H1 (cell line): ENCODE results near the gene SOX8. TPM values are rescaled to one million over a fixed set of nuclear protein-coding genes. Genes with fewer than 3 reads are reported as not detected.

Experiments used
- CTCF ChIA-PET: fragments of 300-600 bp; sonication (Branson Sonifier 250); formaldehyde crosslinking; loops from one replicate; lab custom pipeline; 2021; ENCODE audit not compliant: partially characterized antibody; lab: Charles Lee
- POLR2A ChIA-PET: fragments of 300-600 bp; sonication (Branson Sonifier 250); formaldehyde crosslinking; loops from one replicate; lab custom pipeline; 2021; ENCODE audit warnings: inconsistent platforms; ENCODE audit not compliant: partially characterized antibody; lab: Charles Lee
- DNase-seq, 2 experiments: peaks; one replicate each; pipeline versions ENCODE4 v3.0.0 to v3.0.0-alpha.2; 2010 to 2022; ENCODE audit warnings: low spot score in 2 of 2, low read depth in 1 of 2, mixed read lengths in 1 of 2
- FAIRE-seq: peaks from 2 replicates; lab custom pipeline; 2011; peaks lifted over from hg19 to GRCh38; lab: Jason Lieb, UNC
- H2AFZ ChIP-seq: 2 replicates; pipeline ENCODE4 v1.8.1; 2012; ENCODE audit warnings: low read length, inconsistent platforms
- H2AK5ac ChIP-seq: 2 replicates; pipeline ENCODE4 v1.6.1; 2013; ENCODE audit warnings: low read depth, low read length
- H2BK120ac ChIP-seq: replicated peaks from 2 replicates; pipeline ENCODE3; 2013; ENCODE audit warnings: low read depth, low read length, inconsistent platforms
- H2BK12ac ChIP-seq: 2 replicates; pipeline ENCODE4 v1.6.1; 2013; ENCODE audit warnings: low read depth, low read length
- H2BK15ac ChIP-seq: 2 replicates; pipeline ENCODE4 v1.6.1; 2013; ENCODE audit warnings: low read length
- H2BK20ac ChIP-seq: 2 replicates; pipeline ENCODE4 v1.6.1; 2013; ENCODE audit warnings: low read length
- H2BK5ac ChIP-seq: 2 replicates; pipeline ENCODE4 v1.6.1; 2013; ENCODE audit warnings: low read depth, low read length
- H3K14ac ChIP-seq: 2 replicates; pipeline ENCODE4 v1.6.1; 2013; ENCODE audit warnings: inconsistent platforms; ENCODE audit not compliant: insufficient read length
- H3K18ac ChIP-seq: 2 replicates; pipeline ENCODE4 v1.6.1; 2013; ENCODE audit warnings: low read length; ENCODE audit errors: extremely low read depth
- H3K23ac ChIP-seq: 2 replicates; pipeline ENCODE4 v1.6.1; 2013; ENCODE audit warnings: inconsistent platforms; ENCODE audit not compliant: insufficient read length
- H3K23me2 ChIP-seq: 2 replicates; pipeline ENCODE4 v1.6.1; 2013; ENCODE audit warnings: low read depth, low read length
- H3K27ac ChIP-seq: 2 replicates; pipeline ENCODE4 v1.6.1; 2011; ENCODE audit warnings: low read depth, low read length, inconsistent platforms
- H3K27me3 ChIP-seq, 4 experiments: replicated peaks in 1 of 4; 1 replicate in 1 of 4; 2 replicates in 3 of 4; pipeline versions ENCODE4 v1.6.1 to v1.8.1; 2011 to 2013; ENCODE audit warnings: low read length in 3 of 4, mild to moderate bottlenecking in 3 of 4, inconsistent platforms in 2 of 4, mixed read lengths in 2 of 4, moderate library complexity in 1 of 4; ENCODE audit not compliant: control insufficient read depth in 3 of 4, insufficient read depth in 3 of 4; ENCODE audit errors: extremely low read depth in 1 of 4
- H3K36me3 ChIP-seq, 4 experiments: 2 replicates each; pipeline versions ENCODE4 v1.6.1 to v1.8.1; 2011 to 2013; ENCODE audit warnings: mild to moderate bottlenecking in 4 of 4, low read length in 3 of 4, moderate library complexity in 2 of 4, control low read depth in 1 of 4, inconsistent platforms in 1 of 4; ENCODE audit not compliant: insufficient read depth in 4 of 4, control insufficient read depth in 2 of 4
- H3K4ac ChIP-seq: replicated peaks from 2 replicates; pipeline ENCODE3; 2013; ENCODE audit warnings: low read length, low read depth, mixed read lengths, inconsistent platforms; ENCODE audit not compliant: insufficient read length
- H3K4me1 ChIP-seq, 4 experiments: replicated peaks in 1 of 4; 1 replicate in 1 of 4; 2 replicates in 3 of 4; pipeline versions ENCODE4 v1.6.1 to v1.8.1; 2011 to 2013; ENCODE audit warnings: low read length in 3 of 4, inconsistent platforms in 2 of 4, mixed read lengths in 1 of 4; ENCODE audit not compliant: insufficient read depth in 4 of 4, control insufficient read depth in 3 of 4
- H3K4me2 ChIP-seq, 2 experiments: 2 replicates each; pipeline versions ENCODE4 v1.6.1 to v1.8.1; 2011 to 2013; ENCODE audit warnings: low read depth in 2 of 2, low read length in 2 of 2, control low read depth in 1 of 2, inconsistent platforms in 1 of 2, mild to moderate bottlenecking in 1 of 2; ENCODE audit not compliant: insufficient read depth in 1 of 2
- H3K4me3 ChIP-seq, 4 experiments: fragments of 200-600, 300-600 bp in 1 of 4; sonication (generic), shearing (Covaris generic), sonication (Bioruptor Twin) in 1 of 4; 2 replicates each; pipeline versions ENCODE4 v1.5.1 to v1.8.1; 2011 to 2016; ENCODE audit warnings: low read length in 4 of 4, low read depth in 3 of 4, control low read depth in 2 of 4, inconsistent platforms in 2 of 4, mild to moderate bottlenecking in 2 of 4, mixed read lengths in 1 of 4, moderate library complexity in 1 of 4; ENCODE audit not compliant: insufficient read depth in 2 of 4; ENCODE audit errors: extremely low read depth in 1 of 4
- H3K56ac ChIP-seq: replicated peaks from 2 replicates; pipeline ENCODE3; 2013; ENCODE audit warnings: low read depth, mild to moderate bottlenecking, mixed read lengths, low read length, inconsistent platforms; ENCODE audit not compliant: insufficient read length
- H3K79me1 ChIP-seq: 2 replicates; pipeline ENCODE4 v1.6.1; 2013; ENCODE audit warnings: low read depth, low read length, control low read depth
- H3K79me2 ChIP-seq, 2 experiments: 2 replicates each; pipeline versions ENCODE4 v1.6.1 to v1.8.1; 2012 to 2013; ENCODE audit warnings: low read length in 2 of 2, mild to moderate bottlenecking in 2 of 2, inconsistent platforms in 1 of 2; ENCODE audit not compliant: insufficient read depth in 2 of 2, control insufficient read depth in 1 of 2
- H3K9ac ChIP-seq, 4 experiments: replicated peaks in 1 of 4; 1 replicate in 1 of 4; 2 replicates in 3 of 4; pipeline versions ENCODE4 v1.6.1 to v1.8.1; 2011 to 2013; ENCODE audit warnings: low read depth in 3 of 4, low read length in 3 of 4, control low read depth in 2 of 4, mild to moderate bottlenecking in 2 of 4, moderate library complexity in 2 of 4, inconsistent platforms in 1 of 4; ENCODE audit errors: extremely low read depth in 1 of 4
- H3K9me3 ChIP-seq, 2 experiments: 2 replicates each; pipeline versions ENCODE4 v1.6.1 to v1.8.1; 2012 to 2013; ENCODE audit warnings: mild to moderate bottlenecking in 2 of 2, moderate library complexity in 2 of 2, control low read depth in 1 of 2, inconsistent platforms in 1 of 2, low read depth in 1 of 2, low read length in 1 of 2, mixed read lengths in 1 of 2; ENCODE audit not compliant: insufficient read depth in 2 of 2
- H4K20me1 ChIP-seq, 2 experiments: replicated peaks in 1 of 2; 2 replicates each; pipeline versions ENCODE3 to v1.8.1; 2011 to 2013; ENCODE audit warnings: inconsistent platforms in 2 of 2, low read length in 2 of 2, mild to moderate bottlenecking in 1 of 2; ENCODE audit not compliant: insufficient read depth in 2 of 2, control insufficient read depth in 1 of 2
- H4K5ac ChIP-seq: 2 replicates; pipeline ENCODE4 v1.6.1; 2013; ENCODE audit warnings: low read length, low read depth, mixed read lengths, inconsistent platforms; ENCODE audit not compliant: insufficient read length
- H4K8ac ChIP-seq: 2 replicates; pipeline ENCODE4 v1.8.0; 2013; ENCODE audit warnings: mild to moderate bottlenecking, moderate library complexity, low read length, inconsistent platforms; ENCODE audit not compliant: insufficient read depth; ENCODE audit errors: extremely low read depth
- H4K91ac ChIP-seq: replicated peaks from 2 replicates; pipeline ENCODE3; 2013; ENCODE audit warnings: low read length, mixed read lengths, inconsistent platforms; ENCODE audit not compliant: insufficient read length
- CREB1 ChIP-seq: IDR thresholded peaks from 2 replicates; pipeline ENCODE4 v1.6.1; 2012; ENCODE audit warnings: inconsistent platforms
- EZH2 ChIP-seq: fragments of 200-600 bp; sonication (generic); IDR thresholded peaks from 2 replicates; pipeline ENCODE4 v1.7.1; 2012; ENCODE audit warnings: low read depth, mild to moderate bottlenecking, moderate library complexity, low read length, inconsistent platforms; ENCODE audit not compliant: severe bottlenecking
- SUZ12 ChIP-seq: fragments of 200-600 bp; sonication (generic); IDR thresholded peaks from 2 replicates; pipeline ENCODE4 v1.6.1; 2012; ENCODE audit warnings: mild to moderate bottlenecking, inconsistent platforms, low read length, moderate library complexity, mixed read lengths
- WGBS, 2 experiments: shearing (Covaris generic) in 1 of 2; methylation state at CpG; one replicate each; pipeline versions ENCODE4 v1.1.6 to v1.1.7; 2013 to 2015; ENCODE audit warnings: low lambda C conversion rate in 2 of 2, mixed read lengths in 2 of 2, inconsistent platforms in 1 of 2, low coverage in 1 of 2, missing lambda C conversion rate in 1 of 2; ENCODE audit not compliant: insufficient replicate concordance in 2 of 2, insufficient coverage in 1 of 2, insufficient read length in 1 of 2; ENCODE audit errors: extremely low coverage in 1 of 2, missing lambda C conversion rate in 1 of 2; 5-methylcytosine and 5-hydroxymethylcytosine counted together
- polyA plus RNA-seq, 7 experiments: library from polyadenylated mRNA; depleted of rRNA in 3 of 7; stranded (reverse) in 5 of 7; unstranded in 2 of 7; fragments of >200 nt in 5 of 7; fragments of 200-250 nt in 2 of 7; gene quantifications; 1 replicate in 5 of 7; 2 replicates in 1 of 7; 4 replicates in 1 of 7; pipeline versions ENCODE4 v1.2.1 to v1.2.3, GENCODE V29; 2011 to 2013; ENCODE audit warnings: missing spikeins in 2 of 7, mixed read lengths in 2 of 7
- total RNA-seq: library from RNA; stranded (reverse); fragmentation: NEBNext Ultra II Directional; extraction: Animal tissue kit (Norgen Biotek cat#: 25700); gene quantifications from 2 replicates; pipeline ENCODE4 v1.2.1, GENCODE V29; 2021

SOX8 gene
- total and polyA plus RNA-seq, 2 of the 8 experiments (the other 6 are each of a cell fraction or from before 2014, with no cell fraction given), result 2.2 to 5.7 TPM

DNA sequence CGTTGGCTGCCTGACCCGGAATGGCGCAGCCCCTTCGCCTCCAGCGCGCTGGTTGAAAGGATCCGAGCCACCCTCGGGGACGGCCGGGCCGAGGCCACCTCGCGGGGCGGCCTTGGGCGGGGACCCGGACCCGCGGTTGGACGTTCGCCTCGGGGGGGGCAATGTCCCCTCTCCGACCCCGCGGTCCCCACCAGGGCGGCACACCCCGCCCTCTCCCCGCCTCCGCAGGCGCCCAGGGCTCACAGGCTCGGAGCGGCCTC lies 1.0 kb upstream of the SOX8 start:
- no peak overlapping the region for H2BK5ac ChIP-seq
- peaks cover 10% of the 10 kb centered on the region; the same call in 1 of the 2 replicates for H3K23me2 ChIP-seq
- TF ChIP-seq CREB1 (no peak), EZH2 (peak; percentile 51), SUZ12 (peak; percentile 41; the same call in 1 of the 2 replicates)
- H3K79me1 ChIP-seq, result no peaks in the 10 kb centered on the region; the same call in 1 of the 2 replicates
- H4K20me1 ChIP-seq, result peaks cover 3 to 11% of the 10 kb centered on the region in 2 experiments
- H2AFZ ChIP-seq, result no peak overlapping the region; the same call in 1 of the 2 replicates
- no peak overlapping the region for H4K91ac ChIP-seq
- peaks cover 0 to 6% (median 0%) of the 10 kb centered on the region in 4 experiments; a peak in 1 of 8 replicates for H3K36me3 ChIP-seq
- 5% methylated on average over 4 of the region's 31 CpGs; no CpG with 5 or more reads in 1 of the 2 experiments for WGBS, 2 experiments
- FAIRE-seq (no peak), DNase-seq (no peak)
- POLR2A ChIA-PET, result no interaction called here
- H3K4me2 ChIP-seq, result peak overlapping the region; percentile 74 to 84
- H3K18ac ChIP-seq, result no peak overlapping the region; the same call in 1 of the 2 replicates
- H3K14ac ChIP-seq, result no peak overlapping the region
- H3K27ac ChIP-seq, result no peak overlapping the region
- peaks cover 0 to 16% (median 7%) of the 10 kb centered on the region in 4 experiments; a peak in 6 of 7 replicates for H3K4me1 ChIP-seq
- no peak overlapping the region for H3K23ac ChIP-seq
- H3K4ac ChIP-seq, result no peak overlapping the region
- H3K56ac ChIP-seq, result no peak overlapping the region
- no peak overlapping the region for H2BK12ac ChIP-seq
- peak overlapping the region; percentile 40 to 65 (median 43) for H3K4me3 ChIP-seq
- H3K9ac ChIP-seq, result no peak overlapping the region
- no peaks in the 10 kb centered on the region for H3K9me3 ChIP-seq
- CTCF ChIA-PET, result interaction anchor here (1.1 to 1.2 kb wide), 2 partner anchors 80 to 84 kb away, joined by 3 to 4 read pairs; no protein-coding TSS in a partner anchor
- H2AK5ac ChIP-seq, result no peak overlapping the region
- H2BK120ac ChIP-seq, result no peak overlapping the region
- peak overlapping the region; percentile 89 for H4K8ac ChIP-seq
- H3K27me3 ChIP-seq, result peaks cover 29 to 53% (median 41%) of the 10 kb centered on the region in 4 experiments
- H2BK20ac ChIP-seq, result no peak overlapping the region
- H3K79me2 ChIP-seq, result no peaks in the 10 kb centered on the region
- no peak overlapping the region for H4K5ac ChIP-seq
- H2BK15ac ChIP-seq, result no peak overlapping the region
